Measurements from ENCODE around the gene FLNA. TPM values are rescaled to one million over a fixed set of nuclear protein-coding genes. Genes with fewer than 3 reads are reported as not detected.

Gene FLNA
- total RNA-seq (2021), result 1,123 and 1,210 TPM in 2 replicates
- Bru-seq, nascent RNA, result percentile 79 among the genes with signal in this experiment
- percentile 93 among the genes with signal in this experiment for BruChase-seq, experiment 1, labeled RNA remaining after a 2-hour chase
- percentile 98 among the genes with signal in this experiment for BruChase-seq, experiment 2, labeled RNA remaining after a 6-hour chase
- long read RNA-seq, full-length matches to known transcripts, result 108 of 552 reads
- long read RNA-seq, partial matches to known transcripts, result 374 of 552 reads
- long read RNA-seq, other reads (novel, unspliced or antisense), result 70 of 552 reads

DNA sequence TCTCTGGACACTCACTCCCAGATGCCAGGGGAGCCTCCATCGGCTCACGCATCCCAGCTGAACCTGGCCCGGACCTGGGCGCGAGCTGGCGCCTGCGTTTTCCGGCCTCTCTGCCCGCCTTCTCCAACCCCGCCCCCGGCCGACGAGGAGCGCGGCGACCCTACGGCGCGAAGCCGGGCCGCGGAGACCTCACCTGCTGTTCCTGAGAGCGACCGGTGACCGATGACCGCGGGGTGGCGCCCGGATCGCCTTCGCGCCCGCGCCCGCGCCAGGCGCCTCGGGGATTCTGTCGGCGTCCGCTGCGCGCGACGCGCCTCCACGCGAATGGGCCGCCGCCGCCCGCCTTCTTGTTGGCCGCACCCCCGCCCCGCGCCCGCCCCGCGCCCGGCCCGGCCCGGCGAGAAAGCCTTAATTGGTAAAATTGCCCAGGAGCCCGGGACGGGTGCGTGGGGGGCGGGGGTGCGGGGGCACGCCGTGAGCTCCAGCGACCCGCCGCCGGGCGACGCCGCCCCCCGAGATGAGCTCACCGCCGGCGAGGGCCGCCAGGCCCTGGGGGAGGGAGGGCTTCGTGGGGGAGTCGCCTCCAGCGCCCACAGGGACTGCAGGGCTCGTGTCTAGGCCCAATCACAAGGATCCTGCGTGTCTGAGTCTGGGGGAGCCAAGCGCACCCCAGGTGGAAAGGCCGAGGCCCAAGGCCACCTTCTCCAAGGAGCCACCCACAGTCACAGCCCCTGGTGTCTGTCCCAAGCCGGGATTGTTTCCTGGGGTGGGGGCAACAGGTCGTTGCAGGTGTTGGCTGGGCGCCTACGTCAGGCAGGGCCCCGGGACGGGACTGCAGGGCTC, at the start of gene FLNA:
FLNA (minus strand) TSS at position 322 of the 843 bp plus-strand sequence. CDS start 3,389 bp downstream, outside the sequence.
- POLR2A ChIA-PET (ENCODE audit: low non-redundant PET), result no interaction called here
- no TSS peak for BruUV-seq (replicated peaks)
- CTCF ChIA-PET, result interaction anchor here (1.2 kb wide), 1 partner anchor 447 kb away, joined by 3 read pairs; no protein-coding TSS in a partner anchor
- intact Hi-C loops (cut with micrococcal nuclease; ENCODE audit: unreplicated experiment), result no loop called here
- Histone ChIP-seq H3K36me3 (ENCODE audit: insufficient read depth, low read length, poor library complexity, severe bottlenecking) (no peaks in the 10 kb centered on the region), H3K27ac (ENCODE audit: low read depth, low read length, poor library complexity, severe bottlenecking) (peak within 1 kb of the TSS; percentile 76), H3K4me1 (ENCODE audit: insufficient read depth, low read length, poor library complexity, severe bottlenecking) (peaks cover 16% of the 10 kb centered on the region), H3K27me3 (replicated peaks; ENCODE audit: insufficient read depth, low read depth, low read length, poor library complexity) (no peaks in the 10 kb centered on the region), H3K4me3 (ENCODE audit: low read depth, low read length, poor library complexity, severe bottlenecking) (peak within 1 kb of the TSS; percentile 46), H3K9me3 (ENCODE audit: low read depth, low read length, poor library complexity, severe bottlenecking) (no peaks in the 10 kb centered on the region)
- no peak for DNase-seq (ENCODE audit: low spot score)
- TF ChIP-seq CTCF (conservative IDR thresholded peaks at IDR 0.05; ENCODE audit: low read depth, low read length) (no peak), EZH2 (IDR thresholded peaks at IDR 0.05; ENCODE audit: borderline replicate concordance, low read depth, low read length, poor library complexity, severe bottlenecking) (no peak)

DNA sequence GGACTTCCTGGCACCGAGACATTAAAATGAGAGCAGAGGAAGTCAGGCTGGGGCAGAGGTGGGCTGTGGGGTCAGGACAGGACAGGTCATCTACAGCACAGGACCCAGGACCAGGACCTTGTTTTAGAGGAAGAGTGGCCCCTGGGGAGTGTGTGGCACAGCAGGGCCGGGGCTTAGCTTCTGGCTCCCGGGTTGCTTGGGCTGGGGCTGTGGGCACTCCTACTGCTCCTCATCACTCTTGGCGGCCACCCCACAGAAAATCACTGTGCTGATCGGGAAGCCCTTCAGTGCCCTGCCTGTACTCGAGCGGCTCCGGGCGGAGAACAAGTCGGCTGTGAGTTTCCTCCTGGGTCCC, 45.9 kb upstream of the FLNA start:
- intact Hi-C loops (cut with micrococcal nuclease; ENCODE audit: unreplicated experiment), result no loop called here
- no TSS peak for BruUV-seq (replicated peaks)
- DNase-seq (ENCODE audit: low spot score), result no peak
- ChIA-PET CTCF (no interaction called here), POLR2A (ENCODE audit: low non-redundant PET) (no interaction called here)
- Histone ChIP-seq H3K27ac (ENCODE audit: low read depth, low read length, poor library complexity, severe bottlenecking) (no peak overlapping the region), H3K4me3 (ENCODE audit: low read depth, low read length, poor library complexity, severe bottlenecking) (no peak overlapping the region), H3K36me3 (ENCODE audit: insufficient read depth, low read length, poor library complexity, severe bottlenecking) (no peaks in the 10 kb centered on the region), H3K27me3 (replicated peaks; ENCODE audit: insufficient read depth, low read depth, low read length, poor library complexity) (no peaks in the 10 kb centered on the region), H3K9me3 (ENCODE audit: low read depth, low read length, poor library complexity, severe bottlenecking) (no peaks in the 10 kb centered on the region), H3K4me1 (ENCODE audit: insufficient read depth, low read length, poor library complexity, severe bottlenecking) (no peaks in the 10 kb centered on the region)
- TF ChIP-seq EZH2 (IDR thresholded peaks at IDR 0.05; ENCODE audit: borderline replicate concordance, low read depth, low read length, poor library complexity, severe bottlenecking) (no peak), CTCF (conservative IDR thresholded peaks at IDR 0.05; ENCODE audit: low read depth, low read length) (no peak)

DNA sequence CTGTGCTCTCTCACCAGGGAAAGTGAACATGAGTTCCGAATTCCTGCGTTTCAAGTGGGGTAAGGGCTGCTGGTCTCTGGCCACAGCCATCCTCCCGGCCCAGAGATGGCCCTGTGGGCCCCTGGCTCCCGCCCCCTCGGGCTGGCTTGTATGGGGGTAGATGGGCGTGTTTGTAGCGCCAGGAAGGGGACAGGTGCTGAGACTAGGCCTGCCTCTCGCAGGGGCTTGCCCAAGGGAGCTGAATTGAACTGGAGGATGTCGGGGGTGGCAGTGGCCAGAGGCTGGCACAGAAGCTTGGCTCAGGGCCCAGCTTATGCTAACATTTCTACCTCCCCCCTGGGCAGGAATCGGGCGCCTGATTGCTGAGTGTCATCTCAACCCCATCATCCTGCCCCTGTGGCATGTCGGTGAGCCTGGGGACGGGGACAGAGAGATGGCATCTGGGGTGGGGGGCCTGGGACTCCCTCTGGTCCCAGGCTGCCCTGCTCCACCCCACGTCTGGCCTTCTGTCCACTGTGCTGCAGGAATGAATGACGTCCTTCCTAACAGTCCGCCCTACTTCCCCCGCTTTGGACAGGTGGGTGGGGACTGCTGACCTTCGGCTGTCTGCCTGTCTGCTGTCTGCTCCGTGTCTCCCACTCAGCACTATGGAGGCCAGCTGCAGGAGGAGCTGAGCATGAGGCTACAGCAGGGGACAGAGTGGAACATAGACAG, 45.4 kb upstream of the FLNA start:
- no peaks in the 10 kb centered on the region for H3K27me3 ChIP-seq (replicated peaks; ENCODE audit: insufficient read depth, low read depth, low read length, poor library complexity)
- TF ChIP-seq CTCF (conservative IDR thresholded peaks at IDR 0.05; ENCODE audit: low read depth, low read length), result no peak
- no peak for TF ChIP-seq EZH2 (IDR thresholded peaks at IDR 0.05; ENCODE audit: borderline replicate concordance, low read depth, low read length, poor library complexity, severe bottlenecking)
- H3K4me3 ChIP-seq (ENCODE audit: low read depth, low read length, poor library complexity, severe bottlenecking), result no peak overlapping the region
- H3K4me1 ChIP-seq (ENCODE audit: insufficient read depth, low read length, poor library complexity, severe bottlenecking), result no peaks in the 10 kb centered on the region
- ChIA-PET CTCF (no interaction called here), POLR2A (ENCODE audit: low non-redundant PET) (no interaction called here)
- intact Hi-C loops (cut with micrococcal nuclease; ENCODE audit: unreplicated experiment), result no loop called here
- BruUV-seq (replicated peaks), result no TSS peak
- H3K36me3 ChIP-seq (ENCODE audit: insufficient read depth, low read length, poor library complexity, severe bottlenecking), result no peaks in the 10 kb centered on the region
- no peaks in the 10 kb centered on the region for H3K9me3 ChIP-seq (ENCODE audit: low read depth, low read length, poor library complexity, severe bottlenecking)
- no peak for DNase-seq (ENCODE audit: low spot score)
- no peak overlapping the region for H3K27ac ChIP-seq (ENCODE audit: low read depth, low read length, poor library complexity, severe bottlenecking)

Measured in A673 (cell line).